Measurements from ENCODE around the gene MAP3K14.
"Not testable (repeated sequence)": the region's sequence is repeated elsewhere in the genome, so short reads cannot be mapped to it uniquely, and the experiment has no call there.

The MAP3K14 gene

DNA sequence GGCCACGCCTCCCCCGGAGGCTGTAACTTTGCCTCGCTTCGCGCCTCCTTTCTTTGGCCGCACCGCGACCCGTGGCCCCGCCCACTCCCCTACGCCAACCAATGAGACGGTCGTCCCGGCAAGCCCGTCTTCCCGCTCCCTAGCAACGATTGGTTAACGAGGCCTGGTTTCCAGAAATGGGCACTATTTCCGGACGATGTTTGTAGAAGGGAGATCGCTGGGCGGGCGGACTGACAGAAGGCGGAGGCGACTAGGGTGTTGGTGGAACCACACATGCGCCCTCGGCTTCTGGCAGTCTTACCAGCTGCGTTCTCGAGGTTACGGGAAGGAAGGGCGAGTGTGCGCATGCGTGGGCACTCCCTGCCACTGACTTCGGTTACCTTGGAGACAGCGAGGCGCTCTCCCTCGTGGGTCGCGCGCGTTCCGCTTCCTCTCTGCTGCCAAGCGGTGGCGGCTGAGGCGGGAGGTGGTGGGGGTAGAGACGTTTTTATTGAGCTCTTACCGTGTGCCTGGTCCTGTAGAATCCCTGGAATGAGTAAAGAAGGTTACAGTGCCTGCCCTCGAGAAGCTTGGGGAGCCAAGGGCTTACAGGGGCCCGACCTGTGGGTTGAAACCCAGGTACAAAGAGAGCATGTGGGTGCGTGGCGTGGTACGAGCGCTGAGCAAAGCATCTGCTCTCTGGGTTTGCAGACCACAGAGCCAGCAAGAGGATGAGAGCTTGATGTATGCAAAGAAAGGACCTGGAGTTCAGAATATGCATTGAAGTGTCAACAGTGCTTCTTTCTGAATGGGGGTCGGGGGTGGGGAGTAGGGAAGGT is 500 bp upstream of the MAP3K14 start:
- DNase-seq: peak; percentile 97

DNA sequence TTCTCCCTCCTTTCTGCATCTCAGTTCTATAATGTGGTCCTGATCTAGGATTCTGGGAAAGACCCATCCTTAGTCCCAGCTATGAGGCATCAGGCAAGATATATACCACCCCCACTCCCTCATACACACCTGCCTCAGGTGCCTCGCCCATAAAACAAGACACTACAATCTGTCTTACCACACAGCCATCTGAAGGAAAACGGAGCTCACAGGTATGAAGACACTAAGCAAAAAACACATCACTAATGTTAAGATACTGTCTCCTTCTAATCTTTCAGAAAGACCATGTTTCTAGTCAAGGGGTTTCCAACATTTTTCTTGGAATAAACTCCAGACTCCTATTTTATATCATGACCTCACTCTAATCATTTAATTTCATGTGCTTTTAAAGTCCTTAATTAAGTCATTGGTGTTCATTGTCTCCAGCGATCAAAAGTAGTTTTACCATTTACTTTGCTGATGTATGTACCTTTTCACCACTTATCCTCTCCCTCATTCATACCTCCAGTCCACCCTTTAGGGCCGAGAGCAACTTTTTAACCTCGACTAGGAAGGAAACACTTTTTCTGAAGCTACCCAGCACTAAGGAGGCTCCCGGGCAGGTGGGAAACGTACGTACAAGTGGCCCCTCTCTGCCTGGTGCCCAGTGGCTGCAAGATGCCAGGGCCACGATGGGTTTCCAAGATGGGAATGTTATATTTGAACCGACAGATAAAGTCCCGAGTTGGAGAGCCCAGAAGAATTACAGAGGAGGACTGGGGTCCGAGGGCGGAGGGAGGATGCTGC is 979 bp downstream of the MAP3K14 start:
- DNase-seq: peak; percentile 12

DNA sequence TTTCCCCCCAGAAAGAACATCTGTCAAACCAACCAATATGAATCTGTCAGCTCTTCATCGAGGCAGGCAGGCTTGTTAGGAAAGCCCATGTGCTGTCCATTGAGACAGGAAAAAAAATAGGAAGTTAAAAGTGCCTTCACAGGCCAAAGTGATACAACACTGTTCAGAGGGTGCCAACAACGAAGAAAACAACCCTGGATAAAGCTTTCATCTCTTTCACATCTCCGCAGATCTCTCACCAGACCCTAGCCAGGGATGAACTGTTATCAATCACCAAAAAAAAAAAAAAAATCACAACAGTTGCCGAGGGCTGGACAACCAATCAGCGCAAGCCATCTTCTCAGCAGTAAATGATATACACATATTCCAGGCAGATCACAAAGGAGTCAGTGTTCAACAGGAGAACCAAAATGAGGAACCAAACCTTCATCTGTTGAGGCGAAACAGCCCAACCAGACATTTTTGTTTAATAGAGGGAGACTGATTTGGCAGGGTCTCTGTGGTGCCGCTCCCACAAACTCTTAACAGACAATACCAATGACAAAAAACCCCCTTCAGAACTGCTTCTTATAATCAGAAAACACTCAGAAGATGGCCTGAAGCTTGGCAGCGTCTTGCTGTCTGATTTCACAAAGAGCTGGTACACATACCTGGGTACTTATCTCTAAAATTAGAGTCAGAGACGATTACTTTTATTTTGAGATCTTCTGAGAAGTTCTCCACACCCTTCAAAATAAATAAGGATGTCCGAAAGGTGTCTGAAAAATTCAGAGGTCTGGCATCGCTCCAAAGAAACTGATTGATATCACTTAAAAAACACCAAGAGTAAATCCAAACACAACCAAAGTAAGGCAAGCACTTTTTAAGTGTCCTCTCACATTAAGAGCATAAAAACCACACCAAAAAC is 1.8 kb downstream of the MAP3K14 start:
- DNase-seq: no peak

DNA sequence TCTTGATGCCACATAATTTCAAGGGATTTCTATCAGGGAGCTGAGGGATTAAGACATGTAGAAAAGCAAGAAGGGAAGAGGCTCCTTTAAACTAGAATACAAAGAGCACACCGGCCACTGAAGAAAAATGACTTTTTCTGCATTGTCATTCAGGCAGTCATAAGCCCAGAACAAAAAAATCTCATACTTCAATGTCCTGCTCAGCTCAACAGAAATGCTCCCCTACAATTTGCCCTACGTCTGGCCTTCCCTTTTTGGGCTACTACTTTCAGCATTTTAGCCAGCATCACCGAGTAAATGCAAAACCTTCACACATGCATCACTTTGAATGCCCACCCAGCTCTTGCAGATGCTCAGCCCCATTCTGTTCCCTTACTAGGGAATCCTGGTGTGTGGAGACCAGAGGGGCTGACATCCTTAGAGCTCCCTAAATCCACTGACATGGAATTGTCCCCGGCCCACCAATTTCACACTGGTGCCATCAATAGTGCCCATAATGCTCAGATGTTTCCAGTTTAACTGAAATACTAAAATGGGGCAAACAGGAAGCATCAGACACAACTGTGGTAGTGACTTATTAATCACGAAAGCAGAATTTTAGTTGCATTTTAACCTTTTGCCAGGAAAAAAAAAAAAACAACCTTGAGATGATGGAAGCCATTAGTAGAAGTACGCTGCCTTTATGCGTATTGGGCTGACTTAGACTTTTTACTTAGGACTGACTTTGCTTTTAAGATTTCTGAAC is 2.7 kb downstream of the MAP3K14 start:
- DNase-seq: no peak

DNA sequence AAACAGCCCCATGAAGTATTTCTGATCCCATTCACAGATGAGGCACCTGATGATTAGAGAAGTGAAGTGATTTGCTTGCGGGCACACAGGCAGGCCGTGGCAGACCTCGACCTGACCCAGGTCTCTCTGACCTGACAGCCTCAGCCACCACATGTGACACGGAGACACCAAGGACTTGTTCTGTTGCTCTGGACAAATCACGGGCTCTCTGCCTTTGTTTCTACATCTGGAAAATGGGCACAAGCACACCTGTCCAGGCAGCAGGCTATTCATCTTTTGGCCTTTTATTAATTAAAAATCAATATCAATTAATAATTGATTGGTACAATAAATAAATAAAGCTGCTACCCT is 3.4 kb downstream of the MAP3K14 start:
- DNase-seq: no peak

DNA sequence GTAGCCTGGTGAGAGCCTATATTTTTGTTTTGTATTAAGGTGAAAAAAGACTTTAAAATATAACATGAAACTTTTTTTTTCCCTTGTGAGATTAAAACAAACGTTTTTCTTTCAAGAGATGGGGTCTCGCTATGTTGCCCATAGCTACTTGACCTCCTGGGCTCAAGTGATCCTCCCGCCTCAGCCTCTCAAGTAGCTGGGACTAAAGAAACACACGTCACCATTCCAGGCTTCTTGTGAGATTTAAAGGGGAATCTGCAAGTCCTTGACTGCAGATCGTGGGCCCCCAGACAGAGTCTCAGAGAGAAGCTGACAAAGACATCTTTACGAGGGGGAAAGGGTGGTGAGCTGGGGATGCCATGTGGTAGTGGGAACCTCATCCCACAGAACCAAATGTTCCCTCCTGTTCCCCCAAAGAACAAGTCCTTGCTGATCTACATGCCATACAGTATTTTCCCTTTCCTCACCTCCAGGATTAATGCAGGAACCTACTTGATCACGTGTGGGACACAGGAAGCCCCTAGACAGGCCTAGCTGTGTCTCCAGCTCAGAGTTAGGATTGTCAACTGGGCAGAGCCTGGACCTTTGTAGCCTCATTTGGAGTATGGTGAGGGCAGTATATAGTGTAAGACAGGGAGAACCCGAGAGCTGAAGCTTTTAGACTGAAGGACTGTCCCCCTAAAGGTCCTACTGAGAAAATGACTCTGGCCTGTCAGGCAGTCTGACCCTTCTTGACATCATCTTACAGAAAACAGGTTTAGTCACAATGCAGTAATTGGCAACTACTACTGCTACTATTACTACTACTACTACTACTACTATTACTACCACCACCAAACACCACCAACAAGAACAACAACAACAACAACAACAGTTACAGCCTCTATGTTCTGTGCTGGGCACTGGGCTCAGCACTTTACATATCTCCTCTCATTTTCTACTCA is 4.1 kb downstream of the MAP3K14 start:
- DNase-seq: no peak

DNA sequence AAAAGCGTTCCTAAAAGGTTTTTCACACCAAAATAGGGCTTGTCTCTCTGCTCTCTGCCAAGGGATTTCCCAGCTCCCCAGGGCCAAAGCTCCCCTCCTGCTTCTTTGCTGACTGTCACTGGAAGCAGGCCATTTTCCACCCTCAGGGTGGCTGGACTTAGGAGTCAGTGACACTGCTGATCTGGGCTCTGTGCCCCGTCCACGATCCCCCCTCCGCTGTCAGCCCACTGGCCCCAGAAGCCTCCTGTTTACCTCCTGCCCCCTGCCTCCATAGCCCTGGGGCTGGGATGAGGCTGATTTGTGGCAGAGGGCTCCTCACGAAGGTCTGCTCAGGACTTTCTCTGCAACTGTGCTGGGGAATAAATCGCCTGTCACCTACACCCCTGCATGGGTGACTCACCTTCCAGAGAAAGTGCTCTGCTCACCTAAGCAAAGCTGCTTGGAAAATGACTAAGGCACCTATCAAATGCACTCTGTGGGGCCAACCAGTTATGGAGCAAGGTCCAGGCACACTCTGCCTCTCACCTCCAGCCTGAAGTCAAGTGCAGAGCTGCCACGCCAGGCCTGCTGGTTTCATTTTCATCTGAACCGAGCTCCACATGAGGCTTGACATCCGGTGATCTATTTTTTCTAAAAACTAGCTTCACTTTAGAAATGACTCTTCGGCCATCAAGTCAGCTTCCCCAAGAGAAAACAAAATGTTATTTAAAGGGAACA is 4.9 kb downstream of the MAP3K14 start:
- DNase-seq: no peak

DNA sequence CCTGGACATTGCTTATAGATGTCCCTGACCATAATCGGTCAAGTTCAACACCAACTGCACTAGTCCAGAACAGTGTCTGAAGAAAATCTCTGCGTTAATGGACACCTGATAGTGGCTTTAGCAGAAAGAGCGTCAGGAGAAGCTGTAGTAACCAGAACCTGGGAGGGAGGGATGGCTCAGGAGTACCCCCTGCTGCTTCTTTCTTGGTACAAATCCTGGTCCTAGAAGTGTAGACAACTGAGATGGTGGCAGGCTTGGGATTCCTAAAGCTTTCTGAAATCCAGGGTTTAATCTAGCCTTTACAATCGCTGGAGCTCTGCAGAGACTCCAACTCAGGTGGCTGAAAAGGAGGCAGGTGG is 5.4 kb downstream of the MAP3K14 start:
- no peak for DNase-seq

DNA sequence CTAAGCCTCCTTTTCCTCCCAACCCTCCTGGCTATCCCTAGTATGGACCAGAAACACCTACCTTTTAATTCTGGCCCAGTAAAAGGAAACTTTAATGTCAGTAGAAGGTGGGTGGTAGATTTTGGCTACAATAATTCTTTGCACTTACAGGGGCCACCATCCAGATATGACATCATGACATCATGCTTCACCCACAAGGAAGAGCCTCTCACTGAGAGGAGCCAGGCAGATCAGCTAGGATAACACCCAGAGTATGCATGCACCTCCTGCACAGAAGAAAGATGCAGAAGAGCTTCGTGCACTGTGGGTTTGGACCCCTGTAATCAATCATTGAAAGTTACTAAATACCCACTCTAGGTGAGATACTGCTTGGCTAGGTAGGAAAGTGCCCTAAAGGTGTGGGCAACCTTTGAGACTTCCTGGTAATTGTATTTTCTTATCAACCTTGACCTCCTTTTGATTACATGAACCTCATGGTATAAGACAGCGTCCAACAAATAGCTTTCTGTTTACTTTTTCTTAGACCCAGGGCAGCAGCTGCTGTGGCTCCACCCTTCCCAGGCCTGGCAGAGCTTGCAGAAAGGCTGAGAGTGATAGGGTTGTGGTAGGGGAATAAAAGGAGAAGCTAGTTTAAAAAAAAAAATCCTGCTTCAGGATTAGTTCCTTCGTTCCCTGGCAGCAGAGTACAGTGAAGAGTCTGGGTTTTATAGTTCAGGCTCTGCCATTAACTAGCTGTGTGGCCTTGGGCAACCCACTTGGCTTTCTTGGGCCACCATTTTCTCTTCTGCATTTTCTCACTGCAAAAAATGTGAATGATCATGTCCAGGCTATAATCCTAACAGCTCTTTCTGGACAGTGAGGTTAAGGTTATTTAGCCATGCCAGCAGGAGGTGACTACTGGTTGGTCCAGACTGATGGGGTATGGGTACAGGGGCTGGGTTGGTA is 6.2 kb downstream of the MAP3K14 start:
- DNase-seq: no peak

DNA sequence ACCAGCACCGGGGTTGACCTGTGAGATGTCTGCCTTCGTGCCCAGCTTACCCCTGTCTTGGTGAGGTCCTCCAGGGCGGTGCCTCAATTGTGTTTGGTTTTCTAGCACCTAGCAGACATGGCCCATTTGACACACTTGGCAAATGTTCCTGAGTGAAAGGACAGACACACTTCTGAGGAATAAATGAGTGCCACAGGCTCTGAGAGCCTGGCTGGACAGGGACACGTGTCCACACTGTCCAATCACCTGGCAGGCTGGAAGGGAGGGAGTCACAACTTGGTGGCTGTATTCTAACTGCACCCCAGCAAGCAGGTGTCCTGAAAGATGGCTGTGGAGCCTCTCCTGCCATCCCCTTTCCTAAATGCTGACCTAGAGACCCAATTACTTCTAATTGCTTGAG is 7.4 kb downstream of the MAP3K14 start:
- DNase-seq: no peak

DNA sequence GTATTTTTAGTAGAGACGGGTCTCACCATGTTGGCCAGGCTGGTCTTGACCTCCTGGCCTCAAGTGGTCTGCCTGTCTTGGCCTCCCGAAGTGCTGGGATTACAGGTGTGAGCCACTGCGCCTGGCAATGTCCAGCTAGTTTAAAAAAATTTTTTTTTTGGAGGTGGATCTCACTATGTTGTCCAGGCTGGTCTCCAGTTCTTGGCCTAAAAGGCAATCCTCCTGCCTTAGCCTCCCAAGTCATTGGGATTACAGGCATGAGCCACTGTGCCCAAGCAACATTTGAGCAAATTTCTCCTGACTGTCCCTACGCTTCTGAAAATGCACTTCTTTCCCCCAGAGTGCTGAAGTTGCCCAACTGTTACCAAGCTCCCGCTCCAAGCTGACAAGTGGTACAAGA is 8.0 kb downstream of the MAP3K14 start:
- DNase-seq: no peak

DNA sequence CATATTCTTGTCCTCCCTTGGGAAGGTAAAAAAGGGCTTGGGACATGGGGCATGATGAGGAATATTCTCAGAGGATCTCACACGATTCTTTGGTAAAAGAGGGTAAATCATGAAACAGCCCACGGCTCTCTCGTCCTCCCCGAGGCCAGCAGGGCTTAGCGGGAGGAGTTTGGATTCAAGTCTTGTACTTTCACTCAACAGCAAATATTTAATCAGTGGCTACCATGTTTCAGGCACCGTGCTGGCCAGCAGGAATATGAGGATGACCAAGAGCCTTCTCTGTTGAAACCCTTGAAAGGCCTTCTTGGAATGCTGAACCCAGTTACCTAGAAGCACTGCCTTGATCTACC is 8.8 kb downstream of the MAP3K14 start:
- no peak for DNase-seq

DNA sequence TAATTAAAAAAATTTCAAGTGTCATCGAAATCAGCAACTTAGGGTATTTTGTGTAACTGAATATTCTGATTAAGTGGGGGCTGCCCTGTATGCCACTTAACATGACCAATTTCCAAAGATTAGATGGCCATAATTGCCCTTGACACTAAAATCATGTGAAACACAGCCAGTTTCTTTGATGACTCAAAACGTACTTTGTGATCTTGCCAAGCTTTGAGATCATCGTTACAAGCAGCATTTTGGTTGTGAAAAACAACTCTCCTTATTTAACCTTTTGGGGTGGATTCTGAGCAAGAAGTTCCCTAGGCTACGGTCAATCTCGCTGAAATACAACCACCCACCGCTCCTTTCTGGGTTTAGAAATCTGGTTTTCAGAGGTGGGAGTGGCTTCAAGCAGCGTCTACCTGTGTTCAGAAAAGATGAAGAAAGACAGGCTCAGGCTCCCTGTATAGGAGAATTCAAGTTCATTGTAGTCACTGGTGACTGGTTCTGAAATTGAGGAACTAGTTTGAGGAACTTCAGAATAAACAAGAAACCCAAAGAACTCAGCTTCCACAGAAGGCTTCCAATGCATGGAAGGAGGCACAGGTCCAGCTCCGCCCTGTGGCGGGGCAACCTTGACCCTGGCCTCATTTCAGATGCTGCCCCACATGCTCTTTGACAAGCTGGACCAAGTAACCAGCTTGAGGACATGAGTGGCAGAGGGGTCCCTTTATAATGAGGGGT is 9.4 kb downstream of the MAP3K14 start:
- no peak for DNase-seq

DNA sequence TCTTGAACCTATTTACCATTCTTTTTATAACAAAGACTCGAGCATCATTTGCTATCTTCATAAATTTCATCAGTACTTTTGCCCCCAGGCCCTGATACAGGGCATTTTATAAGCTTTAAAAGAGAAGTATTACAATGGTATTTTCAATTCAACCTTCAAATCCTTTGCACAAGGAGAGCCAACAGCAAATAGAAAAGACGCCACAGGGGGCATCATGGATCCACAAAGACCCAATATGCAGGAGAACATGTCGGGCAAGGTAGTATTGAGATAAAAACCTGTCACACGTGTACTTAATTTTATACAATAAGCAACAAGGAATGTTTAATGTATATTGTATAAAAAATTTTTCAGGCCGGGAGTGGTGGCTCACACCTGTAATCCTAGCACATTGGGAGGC is 10.2 kb downstream of the MAP3K14 start:
- no peak for DNase-seq

DNA sequence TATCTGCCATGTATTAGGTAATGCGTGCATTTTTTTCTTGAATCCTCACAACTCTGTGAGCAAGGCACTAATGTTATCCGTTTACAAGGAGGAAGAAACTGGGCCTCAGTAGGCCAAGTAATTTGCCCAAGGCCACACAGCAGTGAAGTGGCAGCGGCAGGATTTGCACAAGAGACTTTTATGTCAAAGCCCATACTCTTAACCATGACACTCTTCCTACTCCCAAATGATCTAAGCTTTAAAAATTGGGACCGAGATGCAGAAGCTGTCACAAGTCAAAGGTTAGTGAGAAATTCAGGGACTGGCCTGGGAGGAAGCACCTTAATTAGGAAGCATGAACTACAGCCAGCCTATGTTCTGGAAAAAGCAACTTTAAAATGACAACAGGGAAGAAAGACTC is 10.7 kb downstream of the MAP3K14 start:
- no peak for DNase-seq

DNA sequence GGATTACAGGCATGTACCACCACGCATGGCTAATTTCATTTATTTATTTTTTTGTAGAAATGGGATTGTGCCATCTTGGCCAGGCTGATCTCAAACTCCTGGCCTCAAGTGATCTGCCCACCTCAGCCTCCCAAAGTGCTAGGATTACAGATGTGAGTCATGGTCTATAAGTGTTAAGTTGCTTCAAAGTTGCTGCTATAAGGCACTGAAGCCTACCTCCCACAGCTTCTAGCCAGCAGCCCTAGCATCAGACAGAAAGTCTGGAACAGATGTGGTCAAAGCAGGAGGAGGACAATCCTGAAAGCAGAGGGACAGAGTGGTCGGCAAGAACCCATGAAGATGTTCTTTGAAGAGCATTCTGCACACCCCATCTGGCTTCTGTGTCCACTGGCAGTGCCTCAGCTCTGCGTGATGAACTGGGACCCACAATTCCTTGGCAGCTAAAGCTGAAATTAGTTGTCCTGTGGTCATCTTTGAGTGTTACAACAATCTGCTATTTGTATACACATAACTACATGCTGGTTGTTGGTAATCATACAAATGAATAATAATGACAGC is 11.2 kb downstream of the MAP3K14 start:
- no peak for DNase-seq

DNA sequence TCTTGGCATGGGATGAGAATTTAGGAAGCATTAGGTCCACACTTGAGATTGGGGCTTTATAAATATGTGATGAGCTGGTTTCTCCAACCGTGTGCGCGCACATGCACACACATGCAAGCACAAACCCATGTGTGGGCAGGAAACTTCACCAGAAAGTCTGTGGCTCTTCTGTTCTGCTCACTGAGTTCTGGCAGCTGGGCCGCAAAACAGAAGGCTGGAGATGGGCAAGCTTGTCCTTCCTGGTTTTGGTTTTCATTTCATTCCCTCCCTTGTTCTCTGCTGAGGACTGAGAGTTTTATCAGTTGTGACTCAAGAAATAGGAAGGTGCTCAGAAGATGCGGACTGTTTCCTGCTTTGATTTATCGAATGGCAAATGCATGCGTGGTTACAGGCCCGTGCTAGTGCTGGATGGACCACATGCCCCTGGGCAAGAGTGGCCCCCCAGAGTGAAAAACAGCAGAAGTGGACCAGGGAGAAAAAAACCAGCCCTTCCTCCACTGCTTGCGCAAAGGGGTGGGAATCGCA is 14.1 kb downstream of the MAP3K14 start:
- no peak for DNase-seq

DNA sequence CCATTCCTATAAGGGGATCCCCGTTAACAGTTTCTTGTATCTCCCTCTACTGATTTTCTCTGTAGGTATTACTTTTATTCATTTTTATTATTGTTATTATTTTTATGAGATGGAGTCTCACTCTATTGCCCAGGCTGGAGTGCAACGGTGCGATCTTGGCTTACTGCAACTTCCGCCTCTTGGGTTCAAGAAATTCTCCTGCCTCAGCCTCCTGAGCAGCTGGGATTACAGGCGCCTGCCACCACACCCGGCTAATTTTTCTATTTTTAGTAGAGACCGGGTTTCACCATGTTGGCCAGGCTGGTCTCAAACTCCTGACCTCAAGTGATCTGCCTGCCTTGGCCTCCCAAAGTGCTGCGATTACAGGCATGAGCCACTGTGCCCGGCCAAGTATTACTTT is 14.6 kb downstream of the MAP3K14 start:
- not testable (repeated sequence) for DNase-seq

Data from right kidney (tissue), 1 donor.